Raji (cell line): ENCODE measurements around the gene ZDHHC22.
A peak's percentile ranks its signal among the peaks of the same experiment; 100 is the strongest.

Experiments used
- POLR2A ChIP-seq: IDR thresholded peaks from 2 replicates; pipeline ENCODE4 v1.6.1; 2011; ENCODE audit warnings: low read depth, low read length, control low read depth; ENCODE audit not compliant: insufficient read depth

The ZDHHC22 gene

GRCh38 chr14:77141214-77142004 lies at the start of gene ZDHHC22:
Gene ZDHHC22 (minus strand): TSS chr14:77141791. CDS start chr14:77139738, 2,053 bp downstream.
- no peak for TF ChIP-seq POLR2A

GRCh38 chr14:77190977-77191376 lies 49.4 kb upstream of the ZDHHC22 start:
- TF ChIP-seq POLR2A = no peak

GRCh38 chr14:77189479-77189878 lies 47.9 kb upstream of the ZDHHC22 start:
- TF ChIP-seq POLR2A = no peak

- no peak for TF ChIP-seq POLR2A
Measured at GRCh38 chr14:77187649-77188012, 46.0 kb upstream of the ZDHHC22 start.

- no peak for TF ChIP-seq POLR2A
Measured at GRCh38 chr14:77186911-77187648, 45.5 kb upstream of the ZDHHC22 start.

- no peak for TF ChIP-seq POLR2A
Measured at GRCh38 chr14:77185093-77185465, 43.5 kb upstream of the ZDHHC22 start.

- TF ChIP-seq POLR2A = 0 out of 2 replicates have a peak, but pooled peaks have one; percentile 15
Measured at GRCh38 chr14:77184396-77185092, 43.0 kb upstream of the ZDHHC22 start.

- TF ChIP-seq POLR2A = no peak
Measured at GRCh38 chr14:77183896-77184295, 42.3 kb upstream of the ZDHHC22 start.

GRCh38 chr14:77181603-77182437 lies 40.2 kb upstream of the ZDHHC22 start, which contains the start of gene TMEM63C:
Gene TMEM63C (plus strand): TSS chr14:77181798. CDS start chr14:77218814, 37,016 bp downstream.
- TF ChIP-seq POLR2A = peak; percentile 81

GRCh38 chr14:77180726-77181602 lies 39.4 kb upstream of the ZDHHC22 start:
- TF ChIP-seq POLR2A = no peak

GRCh38 chr14:77178656-77179055 lies 37.1 kb upstream of the ZDHHC22 start:
- TF ChIP-seq POLR2A = no peak

- no peak for TF ChIP-seq POLR2A
Measured at GRCh38 chr14:77177702-77178101, 36.1 kb upstream of the ZDHHC22 start.

- TF ChIP-seq POLR2A = no peak
Measured at GRCh38 chr14:77175843-77176242, 34.3 kb upstream of the ZDHHC22 start.

- TF ChIP-seq POLR2A = no peak
Measured at GRCh38 chr14:77172916-77173315, 31.3 kb upstream of the ZDHHC22 start.
